HepG2 (cell line): ENCODE measurements around the gene ENKUR. TPM values are rescaled to one million over a fixed set of nuclear protein-coding genes. Genes with fewer than 3 reads are reported as not detected.

Experiments
- AKAP8 ChIP-seq: sonication (generic); formaldehyde crosslinking; IDR thresholded peaks from 2 replicates; pipeline ENCODE4 v1.5.1; 2020; ENCODE audit warnings: mild to moderate bottlenecking, missing genetic modification reagents
- CBX2 ChIP-seq, 2 experiments: fragments of 200-600 bp in 1 of 2; sonication (generic); formaldehyde crosslinking in 1 of 2; IDR thresholded peaks; 2 replicates each; pipeline versions ENCODE4 v1.7.0 to v1.8.1; 2018 to 2022; ENCODE audit warnings: low read depth in 2 of 2, low read length in 1 of 2, mild to moderate bottlenecking in 1 of 2, missing genetic modification reagents in 1 of 2
- ELF4 ChIP-seq: sonication (generic); formaldehyde crosslinking; IDR thresholded peaks from 2 replicates; pipeline ENCODE4 v1.5.0; 2020; ENCODE audit warnings: missing genetic modification reagents, mild to moderate bottlenecking, moderate library complexity, borderline replicate concordance
- ESRRA ChIP-seq: sonication (generic); formaldehyde crosslinking; IDR thresholded peaks from 2 replicates; pipeline ENCODE4 v1.5.1; 2020; ENCODE audit warnings: mild to moderate bottlenecking, low read depth, missing genetic modification reagents
- HNRNPH1 ChIP-seq: fragments of 200-400 bp; formaldehyde crosslinking; optimal IDR thresholded peaks from 2 replicates; pipeline ENCODE3; 2017; ENCODE audit warnings: mild to moderate bottlenecking, low read depth, low read length
- HNRNPUL1 ChIP-seq: fragments of 200-400 bp; formaldehyde crosslinking; IDR thresholded peaks from 2 replicates; pipeline ENCODE4 v1.6.1; 2017; ENCODE audit warnings: low read depth, mild to moderate bottlenecking, low read length, moderate library complexity
- KDM3A ChIP-seq: IDR thresholded peaks from 2 replicates; pipeline ENCODE4 v1.6.1; 2018; ENCODE audit warnings: low read depth, missing compliant biosample characterization
- KLF16 ChIP-seq, 2 experiments: sonication (generic) in 1 of 2; formaldehyde crosslinking in 1 of 2; IDR thresholded peaks; 2 replicates each; pipeline versions ENCODE4 v1.6.1 to v1.8.0; 2016 to 2023; ENCODE audit warnings: missing genetic modification reagents in 2 of 2, missing compliant biosample characterization in 1 of 2
- NFKB2 ChIP-seq: sonication (generic); formaldehyde crosslinking; IDR thresholded peaks from 2 replicates; pipeline ENCODE4 v1.4.0; 2020; ENCODE audit warnings: missing genetic modification reagents, borderline replicate concordance
- SIN3A ChIP-seq: IDR thresholded peaks from 2 replicates; pipeline ENCODE4 v1.6.1; 2011; ENCODE audit warnings: low read depth, mild to moderate bottlenecking, control low read depth, low read length, borderline replicate concordance
- YEATS2 ChIP-seq: sonication (generic); formaldehyde crosslinking; IDR thresholded peaks from 2 replicates; pipeline ENCODE4 v1.4.0; 2020; ENCODE audit warnings: missing genetic modification reagents, borderline replicate concordance
- ZMAT3 ChIP-seq: sonication (generic); formaldehyde crosslinking; conservative IDR thresholded peaks from 2 replicates; pipeline ENCODE4 v1.7.0; 2021; ENCODE audit warnings: missing genetic modification reagents
- ZNF232 ChIP-seq: sonication (generic); formaldehyde crosslinking; IDR thresholded peaks from 2 replicates; pipeline ENCODE4 v1.4.0; 2020; ENCODE audit warnings: missing genetic modification reagents, borderline replicate concordance
- ZNF235 ChIP-seq: sonication (generic); formaldehyde crosslinking; IDR thresholded peaks from 2 replicates; pipeline ENCODE4 v1.8.1; 2023; ENCODE audit warnings: mild to moderate bottlenecking, missing genetic modification reagents, borderline replicate concordance
- ZNF264 ChIP-seq: sonication (generic); formaldehyde crosslinking; IDR thresholded peaks from 2 replicates; pipeline ENCODE4 v1.4.0; 2020; ENCODE audit warnings: missing genetic modification reagents
- ZNF354B ChIP-seq: sonication (generic); formaldehyde crosslinking; IDR thresholded peaks from 2 replicates; pipeline ENCODE4 v1.8.0; 2022; ENCODE audit warnings: mild to moderate bottlenecking, missing genetic modification reagents
- ZNF556 ChIP-seq: sonication (generic); formaldehyde crosslinking; IDR thresholded peaks from 2 replicates; pipeline ENCODE4 v1.4.0; 2020; ENCODE audit warnings: mild to moderate bottlenecking, missing genetic modification reagents, borderline replicate concordance
- ZNF563 ChIP-seq: sonication (generic); formaldehyde crosslinking; IDR thresholded peaks from 2 replicates; pipeline ENCODE4 v1.8.0; 2022; ENCODE audit warnings: mild to moderate bottlenecking, moderate library complexity, missing genetic modification reagents
- ZNF879 ChIP-seq: sonication (generic); formaldehyde crosslinking; IDR thresholded peaks from 2 replicates; pipeline ENCODE4 v1.8.1; 2023; ENCODE audit warnings: missing genetic modification reagents
- ZSCAN30 ChIP-seq: sonication (generic); formaldehyde crosslinking; IDR thresholded peaks from 2 replicates; pipeline ENCODE4 v1.5.0; 2020; ENCODE audit warnings: mild to moderate bottlenecking, missing genetic modification reagents
- polyA plus RNA-seq, 8 experiments: library from polyadenylated mRNA; depleted of rRNA in 3 of 8; stranded (reverse) in 7 of 8; unstranded in 1 of 8; fragments of >200 nt; fragmentation: Illumina TruSeq in 4 of 8; extraction: Trizol in 4 of 8; gene quantifications; 2 replicates each; pipeline versions ENCODE4 v1.2.1 to v1.2.3, GENCODE V29; 2011 to 2016; ENCODE audit warnings: low read depth in 4 of 8, missing spikeins in 1 of 8, mixed read lengths in 1 of 8; ENCODE audit not compliant: insufficient read depth in 1 of 8
- total RNA-seq, 5 experiments: library from RNA; depleted of rRNA; stranded (reverse); fragments of >200 nt; fragmentation: Illumina TruSeq; extraction: Trizol; gene quantifications; 2 replicates each; pipeline ENCODE4 v1.2.3, GENCODE V29; 2016; ENCODE audit warnings: low read depth in 1 of 5
- TF ChIP-seq, protein P1 (sequence below): sonication (generic); formaldehyde crosslinking; IDR thresholded peaks from 2 replicates; pipeline ENCODE4 v1.8.0; 2022; ENCODE audit warnings: mild to moderate bottlenecking, missing genetic modification reagents, moderate library complexity
- TF ChIP-seq, protein P2 (sequence below): IDR thresholded peaks from 2 replicates; pipeline ENCODE4 v1.6.1; 2016; ENCODE audit warnings: mild to moderate bottlenecking, missing biosample characterization, missing genetic modification reagents
- TF ChIP-seq, protein P3 (sequence below): sonication (generic); formaldehyde crosslinking; IDR thresholded peaks from 2 replicates; pipeline ENCODE4 v1.5.0; 2020; ENCODE audit warnings: mild to moderate bottlenecking, missing genetic modification reagents

ENKUR gene
- total and polyA plus RNA-seq, 2 of the 13 experiments (the other 11 are each of a cell fraction or from before 2014, with no cell fraction given) = 0.15 TPM

DNA sequence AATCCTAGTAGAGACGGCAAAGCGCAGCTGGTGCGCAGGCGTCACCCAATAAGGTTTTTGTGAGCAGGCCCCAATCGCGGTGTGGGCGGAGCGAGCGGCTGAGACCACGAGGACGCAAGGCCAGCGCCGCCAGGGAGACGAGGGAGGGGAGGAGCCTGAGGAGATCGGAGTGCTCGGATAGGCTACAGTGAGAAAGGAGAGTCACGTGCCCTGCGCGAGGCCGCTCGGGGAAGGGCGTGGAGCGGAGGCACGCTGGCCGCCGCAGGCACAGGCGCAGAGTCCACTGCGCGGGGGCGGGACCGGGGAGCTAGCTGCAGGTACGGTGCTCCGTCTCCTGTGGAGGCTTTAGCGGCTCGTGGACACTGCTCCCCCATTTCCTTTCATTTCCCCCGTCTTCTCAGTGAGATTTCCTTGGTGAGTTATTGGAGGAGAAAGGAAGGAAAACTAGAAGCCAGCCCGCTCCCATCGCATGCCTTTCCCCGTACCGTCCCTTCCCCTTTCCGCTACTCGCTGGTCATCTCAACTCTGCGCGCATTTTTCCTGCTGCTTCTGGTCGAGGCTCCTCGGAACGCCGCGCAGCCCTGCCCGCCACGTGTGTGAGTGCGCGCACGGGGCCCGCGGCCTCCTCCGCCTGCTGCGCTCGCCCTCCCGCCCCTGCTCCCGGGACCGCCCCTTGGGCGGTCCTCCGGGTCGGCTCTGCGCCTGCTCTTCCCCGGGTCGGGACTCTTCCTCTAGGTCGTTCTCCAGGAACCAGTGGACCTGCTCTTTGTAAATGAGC lies 607 bp upstream of the ENKUR start, which contains the start of gene THNSL1 (continued):
- TF ChIP-seq, protein P1, sequence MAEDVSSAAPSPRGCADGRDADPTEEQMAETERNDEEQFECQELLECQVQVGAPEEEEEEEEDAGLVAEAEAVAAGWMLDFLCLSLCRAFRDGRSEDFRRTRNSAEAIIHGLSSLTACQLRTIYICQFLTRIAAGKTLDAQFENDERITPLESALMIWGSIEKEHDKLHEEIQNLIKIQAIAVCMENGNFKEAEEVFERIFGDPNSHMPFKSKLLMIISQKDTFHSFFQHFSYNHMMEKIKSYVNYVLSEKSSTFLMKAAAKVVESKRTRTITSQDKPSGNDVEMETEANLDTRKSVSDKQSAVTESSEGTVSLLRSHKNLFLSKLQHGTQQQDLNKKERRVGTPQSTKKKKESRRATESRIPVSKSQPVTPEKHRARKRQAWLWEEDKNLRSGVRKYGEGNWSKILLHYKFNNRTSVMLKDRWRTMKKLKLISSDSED (CRISPR knock-in tag) = peak; percentile 80; the same call in 1 of the 2 replicates
- TF ChIP-seq ELF4 (CRISPR knock-in tag) = peak; percentile 78; the same call in 1 of the 2 replicates
- TF ChIP-seq ZNF264 (CRISPR knock-in tag) = no peak; the same call in 1 of the 2 replicates
- no peak for TF ChIP-seq HNRNPUL1
- peak; percentile 91 for TF ChIP-seq HNRNPH1
- TF ChIP-seq, protein P2, sequence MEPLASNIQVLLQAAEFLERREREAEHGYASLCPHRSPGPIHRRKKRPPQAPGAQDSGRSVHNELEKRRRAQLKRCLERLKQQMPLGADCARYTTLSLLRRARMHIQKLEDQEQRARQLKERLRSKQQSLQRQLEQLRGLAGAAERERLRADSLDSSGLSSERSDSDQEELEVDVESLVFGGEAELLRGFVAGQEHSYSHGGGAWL (CRISPR knock-in tag) = peak; percentile 98
- no peak for TF ChIP-seq CBX2 (IDR thresholded peaks at IDR 0.05; ENCODE audit: low read depth, low read length)
- TF ChIP-seq CBX2 (CRISPR knock-in tag; IDR thresholded peaks at IDR 0.05; ENCODE audit: low read depth) = peak; percentile 73; the same call in 1 of the 2 replicates
- no peak; the same call in 1 of the 2 replicates for TF ChIP-seq KDM3A (CRISPR knock-in tag)
- 0 out of 2 replicates have a peak, but pooled peaks have one; percentile 66 for TF ChIP-seq ZNF556 (CRISPR knock-in tag)
- peak; percentile 89 to 90; a peak in 3 of 4 replicates for TF ChIP-seq KLF16 (CRISPR knock-in tag; IDR thresholded peaks at IDR 0.05)
- TF ChIP-seq ZNF354B (CRISPR knock-in tag) = 0 out of 2 replicates have a peak, but pooled peaks have one; percentile 57
- TF ChIP-seq ZNF879 = no peak; the same call in 1 of the 2 replicates
- TF ChIP-seq, protein P3, sequence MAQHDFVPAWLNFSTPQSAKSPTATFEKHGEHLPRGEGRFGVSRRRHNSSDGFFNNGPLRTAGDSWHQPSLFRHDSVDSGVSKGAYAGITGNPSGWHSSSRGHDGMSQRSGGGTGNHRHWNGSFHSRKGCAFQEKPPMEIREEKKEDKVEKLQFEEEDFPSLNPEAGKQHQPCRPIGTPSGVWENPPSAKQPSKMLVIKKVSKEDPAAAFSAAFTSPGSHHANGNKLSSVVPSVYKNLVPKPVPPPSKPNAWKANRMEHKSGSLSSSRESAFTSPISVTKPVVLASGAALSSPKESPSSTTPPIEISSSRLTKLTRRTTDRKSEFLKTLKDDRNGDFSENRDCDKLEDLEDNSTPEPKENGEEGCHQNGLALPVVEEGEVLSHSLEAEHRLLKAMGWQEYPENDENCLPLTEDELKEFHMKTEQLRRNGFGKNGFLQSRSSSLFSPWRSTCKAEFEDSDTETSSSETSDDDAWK (CRISPR knock-in tag) = no peak
- TF ChIP-seq ZNF563 (CRISPR knock-in tag) = peak; percentile 96; the same call in 1 of the 2 replicates
- peak; percentile 73; the same call in 1 of the 2 replicates for TF ChIP-seq YEATS2 (CRISPR knock-in tag)
- TF ChIP-seq AKAP8 (CRISPR knock-in tag) = peak; percentile 79
- peak; percentile 87; the same call in 1 of the 2 replicates for TF ChIP-seq ZNF235 (CRISPR knock-in tag)
- no peak for TF ChIP-seq ZSCAN30 (CRISPR knock-in tag)
- peak; percentile 76; the same call in 1 of the 2 replicates for TF ChIP-seq SIN3A
- TF ChIP-seq ZNF232 (CRISPR knock-in tag) = peak; percentile 98
- peak; percentile 97 for TF ChIP-seq ZMAT3 (CRISPR knock-in tag)
- peak; percentile 98; the same call in 1 of the 2 replicates for TF ChIP-seq NFKB2 (CRISPR knock-in tag)
- TF ChIP-seq ESRRA (CRISPR knock-in tag) = no peak
